Hematopoietic multipotent progenitor cell (in vitro differentiated cells): Measurements from ENCODE around the gene CACNA2D2. TPM values are rescaled to one million over a fixed set of nuclear protein-coding genes. Genes with fewer than 3 reads are reported as not detected.

Experiments
- DNase-seq, 3 donors: peaks; one replicate each; pipeline ENCODE4 v3.0.0-alpha.2; 2011 to 2015; ENCODE audit warnings: low read depth in 2 of 3, low spot score in 2 of 3
- small RNA-seq: library from RNA; depleted of rRNA; stranded (forward); fragments of <200 nt; gene quantifications from one replicate; pipeline ENCODE3, GENCODE V24; 2012
- total RNA-seq: library from RNA; depleted of rRNA; stranded (reverse); fragments of >200 nt; gene quantifications from one replicate; pipeline ENCODE4 v1.2.3, GENCODE V29; 2012

CACNA2D2 gene
- total RNA-seq, 1 donor = 1.1 TPM

- DNase-seq = no peak
Measured at GRCh38 chr3:50319894-50320625, 183.4 kb downstream of the CACNA2D2 start.

GRCh38 chr3:50319181-50319893 is 184.1 kb downstream of the CACNA2D2 start:
- no peak for DNase-seq

- peak in 1 of 3 donors; percentile 28 for DNase-seq
Measured at GRCh38 chr3:50318615-50319014, 184.8 kb downstream of the CACNA2D2 start.

GRCh38 chr3:50318163-50318562 is 185.3 kb downstream of the CACNA2D2 start:
- no peak for DNase-seq

- DNase-seq = no peak
Measured at GRCh38 chr3:50317300-50317699, 186.1 kb downstream of the CACNA2D2 start.

- DNase-seq = no peak
Measured at GRCh38 chr3:50316657-50317242, 186.7 kb downstream of the CACNA2D2 start.

- no peak for DNase-seq
Measured at GRCh38 chr3:50314816-50315215, 188.6 kb downstream of the CACNA2D2 start.

GRCh38 chr3:50314342-50314741 is 189.1 kb downstream of the CACNA2D2 start:
- DNase-seq = no peak

Small RNA genes within 50 kb of the gene (small RNA-seq; reads per million reads assigned to genes)
- 0.47 reads per million for gene RNA5SP131

Other genes with a start within 250 kb of the CACNA2D2 start
- 0.54 TPM for gene SEMA3B, start 234.5 kb downstream of the CACNA2D2 start, total RNA-seq
- not detected for gene LSMEM2, start 224.5 kb downstream of the CACNA2D2 start, total RNA-seq
- gene IFRD2, start 211.2 kb downstream of the CACNA2D2 start, total RNA-seq = 77.8 TPM
- gene HYAL3, start 204.2 kb downstream of the CACNA2D2 start, total RNA-seq = 44.7 TPM
- gene NAA80, start 204.2 kb downstream of the CACNA2D2 start, total RNA-seq = 88.6 TPM
- gene HYAL1, start 200.1 kb downstream of the CACNA2D2 start, total RNA-seq = 0.27 TPM
- gene HYAL2, start 180.9 kb downstream of the CACNA2D2 start, total RNA-seq = 39.9 TPM
- 28.8 TPM for gene TUSC2, start 175.4 kb downstream of the CACNA2D2 start, total RNA-seq
- 217 TPM for gene RASSF1, start 162.8 kb downstream of the CACNA2D2 start, total RNA-seq
- gene ZMYND10, start 157.9 kb downstream of the CACNA2D2 start, total RNA-seq = 3.8 TPM
- 39.9 TPM for gene NPRL2, start 152.9 kb downstream of the CACNA2D2 start, total RNA-seq
- gene CYB561D2, start 152.8 kb downstream of the CACNA2D2 start, total RNA-seq = 57.6 TPM
- gene TMEM115, start 144.1 kb downstream of the CACNA2D2 start, total RNA-seq = 49.3 TPM
- 6.2 TPM for gene C3orf18, start 64.1 kb upstream of the CACNA2D2 start, total RNA-seq
- gene HEMK1, start 65.9 kb upstream of the CACNA2D2 start, total RNA-seq = 10.0 TPM
- 17.8 TPM for gene CISH, start 108.1 kb upstream of the CACNA2D2 start, total RNA-seq
- 263 TPM for gene MAPKAPK3, start 113.5 kb upstream of the CACNA2D2 start, total RNA-seq
- 1.3 TPM for gene DOCK3, start 171.3 kb upstream of the CACNA2D2 start, total RNA-seq